ENCODE results near the gene SUN2. TPM values are rescaled to one million over a fixed set of nuclear protein-coding genes. Genes with fewer than 3 reads are reported as not detected.

SUN2 gene
- total and polyA plus RNA-seq, 2 donors (not counting 1 experiment from before 2014, with no cell fraction given): 224 to 305 TPM

DNA sequence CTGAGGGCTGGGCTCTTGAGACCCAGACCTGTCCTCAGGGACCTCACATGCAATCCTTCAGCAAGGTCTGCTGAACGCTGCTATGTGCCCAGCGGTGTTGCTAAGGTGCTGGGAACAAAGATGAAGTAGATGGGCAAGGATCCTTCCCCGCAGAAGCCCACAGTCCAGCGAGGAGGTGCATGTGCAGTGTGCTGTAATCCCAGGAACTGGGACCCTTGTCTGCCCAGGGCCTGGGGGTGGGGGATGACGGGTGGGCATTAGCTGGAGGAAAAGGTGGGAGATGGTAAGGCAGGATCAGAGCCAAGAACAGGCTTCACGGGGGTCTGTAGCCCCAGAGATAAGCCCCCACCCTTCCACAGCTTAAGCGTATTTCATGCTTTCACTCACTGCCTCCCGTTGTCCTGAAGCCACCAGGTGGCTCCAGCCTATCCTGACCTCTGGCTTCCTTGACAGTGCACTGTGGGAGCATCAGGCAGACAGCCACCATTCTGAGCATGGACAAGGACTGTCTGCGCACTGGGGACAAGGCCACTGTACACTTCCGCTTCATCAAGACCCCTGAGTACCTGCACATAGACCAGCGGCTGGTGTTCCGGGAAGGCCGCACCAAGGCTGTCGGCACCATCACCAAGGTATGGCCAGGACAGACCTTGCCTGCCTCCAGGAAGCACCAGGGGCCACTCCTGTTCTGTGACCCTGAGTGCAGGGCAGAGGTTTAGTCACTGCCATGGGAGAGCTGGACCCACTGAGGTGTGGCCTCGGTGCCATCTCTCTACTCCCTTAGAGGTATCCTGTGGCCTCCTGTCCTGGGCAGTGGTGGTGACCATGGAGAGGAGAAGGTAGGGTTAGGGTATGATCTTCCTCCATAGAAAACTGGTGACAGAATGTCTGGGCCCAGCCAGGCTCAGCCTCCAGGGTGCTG is 28.0 kb downstream of the SUN2 start:
- H3K27me3 ChIP-seq (replicated peaks in 1 of 4; ENCODE audit: control extremely low read depth in 1 of 4, control insufficient read depth in 3 of 4, insufficient read depth in 4 of 4, low read length in 3 of 4): no peaks in the 10 kb centered on the region
- no peaks in the 10 kb centered on the region for H3K9me3 Mint-ChIP-seq (ENCODE audit: insufficient read depth)
- H3K4me2 ChIP-seq (replicated peaks; ENCODE audit: low read depth, low read length, poor library complexity, severe bottlenecking): no peak overlapping the region
- ATAC-seq (ENCODE audit: low read depth) (no peak), DNase-seq (no peak)
- peaks cover 2% of the 10 kb centered on the region for H3K4me1 Mint-ChIP-seq
- H3K27ac ChIP-seq (ENCODE audit: low read length in 2 of 2): no peak overlapping the region
- intact Hi-C loops (cut with micrococcal nuclease): no loop called here
- no peaks in the 10 kb centered on the region for H3K27me3 Mint-ChIP-seq
- POLR2A ChIA-PET: no interaction called here
- no peaks in the 10 kb centered on the region for H3K4me1 ChIP-seq (ENCODE audit: control insufficient read depth in 2 of 2, insufficient read depth in 2 of 2, low read length in 2 of 2)
- peaks cover 32% of the 10 kb centered on the region for H3K79me2 ChIP-seq (ENCODE audit: control insufficient read depth, insufficient read depth, low read length)
- H3K4me3 ChIP-seq (ENCODE audit: control extremely low read depth in 1 of 5, extremely low read depth in 1 of 5, insufficient read depth in 1 of 5, low read depth in 2 of 5, low read length in 4 of 5): no peak overlapping the region
- no peak overlapping the region for H3K27ac Mint-ChIP-seq
- H2AFZ ChIP-seq (ENCODE audit: insufficient read depth, low read depth, low read length, poor library complexity, severe bottlenecking): no peak overlapping the region
- no peak overlapping the region for H3K4me3 Mint-ChIP-seq
- CTCF ChIA-PET: interaction anchor here (0.7 to 1.1 kb wide), 2 partner anchors 24 to 126 kb away, joined by 3 read pairs; no protein-coding TSS in a partner anchor
- peaks cover 79% of the 10 kb centered on the region for H4K20me1 ChIP-seq (ENCODE audit: control insufficient read depth, insufficient read depth, low read length, poor library complexity, severe bottlenecking)
- no peak for TF ChIP-seq EZH2 (IDR thresholded peaks at IDR 0.05; ENCODE audit: borderline replicate concordance, insufficient read depth, low read depth, low read length, poor library complexity, severe bottlenecking)
- TF ChIP-seq, protein P1, sequence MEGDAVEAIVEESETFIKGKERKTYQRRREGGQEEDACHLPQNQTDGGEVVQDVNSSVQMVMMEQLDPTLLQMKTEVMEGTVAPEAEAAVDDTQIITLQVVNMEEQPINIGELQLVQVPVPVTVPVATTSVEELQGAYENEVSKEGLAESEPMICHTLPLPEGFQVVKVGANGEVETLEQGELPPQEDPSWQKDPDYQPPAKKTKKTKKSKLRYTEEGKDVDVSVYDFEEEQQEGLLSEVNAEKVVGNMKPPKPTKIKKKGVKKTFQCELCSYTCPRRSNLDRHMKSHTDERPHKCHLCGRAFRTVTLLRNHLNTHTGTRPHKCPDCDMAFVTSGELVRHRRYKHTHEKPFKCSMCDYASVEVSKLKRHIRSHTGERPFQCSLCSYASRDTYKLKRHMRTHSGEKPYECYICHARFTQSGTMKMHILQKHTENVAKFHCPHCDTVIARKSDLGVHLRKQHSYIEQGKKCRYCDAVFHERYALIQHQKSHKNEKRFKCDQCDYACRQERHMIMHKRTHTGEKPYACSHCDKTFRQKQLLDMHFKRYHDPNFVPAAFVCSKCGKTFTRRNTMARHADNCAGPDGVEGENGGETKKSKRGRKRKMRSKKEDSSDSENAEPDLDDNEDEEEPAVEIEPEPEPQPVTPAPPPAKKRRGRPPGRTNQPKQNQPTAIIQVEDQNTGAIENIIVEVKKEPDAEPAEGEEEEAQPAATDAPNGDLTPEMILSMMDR (IDR thresholded peaks at IDR 0.05): no peak
- no peak overlapping the region for H3K9ac ChIP-seq (ENCODE audit: low read length)
- peaks cover 8 to 94% of the 10 kb centered on the region in 2 experiments for H3K36me3 ChIP-seq (replicated peaks in 1 of 2; ENCODE audit: control extremely low read depth in 1 of 2, control insufficient read depth in 1 of 2, extremely low read depth in 1 of 2, insufficient read depth in 2 of 2, low read length in 1 of 2)
- WGBS (ENCODE audit: insufficient coverage): 99% methylated on average over 13 of the region's 15 CpGs
- no peaks in the 10 kb centered on the region for H3K9me3 ChIP-seq (ENCODE audit: control extremely low read depth in 1 of 3, control insufficient read depth in 2 of 3, insufficient read depth in 1 of 3, low read length in 2 of 3)

GRCh38 chr22:38727123-38727522 is 28.7 kb downstream of the SUN2 start:
- no peak for ATAC-seq (ENCODE audit: low read depth)
- H3K27ac Mint-ChIP-seq: no peak overlapping the region

More at GRCh38 chr22:38727123-38727522, 28.7 kb downstream of the SUN2 start:
- Histone ChIP-seq H3K27ac (ENCODE audit: low read length in 2 of 2) (no peak overlapping the region), H3K9ac (ENCODE audit: low read length) (no peak overlapping the region), H3K27me3 (replicated peaks in 1 of 4; ENCODE audit: control extremely low read depth in 1 of 4, control insufficient read depth in 3 of 4, insufficient read depth in 4 of 4, low read length in 3 of 4) (no peaks in the 10 kb centered on the region), H4K20me1 (ENCODE audit: control insufficient read depth, insufficient read depth, low read length, poor library complexity, severe bottlenecking) (peaks cover 74% of the 10 kb centered on the region), H3K4me1 (ENCODE audit: control insufficient read depth in 2 of 2, insufficient read depth in 2 of 2, low read length in 2 of 2) (no peaks in the 10 kb centered on the region), H2AFZ (ENCODE audit: insufficient read depth, low read depth, low read length, poor library complexity, severe bottlenecking) (no peak overlapping the region), H3K79me2 (ENCODE audit: control insufficient read depth, insufficient read depth, low read length) (peaks cover 32% of the 10 kb centered on the region), H3K4me3 (ENCODE audit: control extremely low read depth in 1 of 5, extremely low read depth in 1 of 5, insufficient read depth in 1 of 5, low read depth in 2 of 5, low read length in 4 of 5) (no peak overlapping the region), H3K4me2 (replicated peaks; ENCODE audit: low read depth, low read length, poor library complexity, severe bottlenecking) (no peak overlapping the region), H3K9me3 (ENCODE audit: control extremely low read depth in 1 of 3, control insufficient read depth in 2 of 3, insufficient read depth in 1 of 3, low read length in 2 of 3) (no peaks in the 10 kb centered on the region), H3K36me3 (replicated peaks in 1 of 2; ENCODE audit: control extremely low read depth in 1 of 2, control insufficient read depth in 1 of 2, extremely low read depth in 1 of 2, insufficient read depth in 2 of 2, low read length in 1 of 2) (peaks cover 8 to 97% of the 10 kb centered on the region in 2 experiments)
- Mint-ChIP-seq H3K4me3 (no peak overlapping the region), H3K27me3 (no peaks in the 10 kb centered on the region), H3K9me3 (ENCODE audit: insufficient read depth) (no peaks in the 10 kb centered on the region), H3K4me1 (peaks cover 2% of the 10 kb centered on the region)
- WGBS (ENCODE audit: insufficient coverage): 91% methylated on average over 12 of the region's 12 CpGs
- intact Hi-C loops (cut with micrococcal nuclease): no loop called here
- ChIA-PET POLR2A (no interaction called here), CTCF (interaction anchor here (1.1 kb wide), 2 partner anchors 25 to 675 kb away, joined by 3 to 4 read pairs; no protein-coding TSS in a partner anchor)
- TF ChIP-seq EZH2 (IDR thresholded peaks at IDR 0.05; ENCODE audit: borderline replicate concordance, insufficient read depth, low read depth, low read length, poor library complexity, severe bottlenecking): no peak
- TF ChIP-seq, protein P1 (IDR thresholded peaks at IDR 0.05): no peak
- no peak for DNase-seq

Measured in B cell (primary cell).